HEK293 (cell line): ENCODE results near the gene NPPB.

Experiments used
- CTCF ChIA-PET: fragments of 350-600 bp; formaldehyde crosslinking; extraction: SDS; loops from one replicate; lab custom pipeline; 2021; ENCODE audit warnings: antibody characterized with exemption; lab: Yijun Ruan, JAX
- POLR2A ChIA-PET: fragments of 300-600 bp; formaldehyde crosslinking; extraction: SDS; loops from one replicate; lab custom pipeline; 2020; ENCODE audit warnings: antibody characterized with exemption, inconsistent platforms; lab: Yijun Ruan, JAX
- H3K27ac ChIP-seq: fragments of 200-500 bp; sonication (Bioruptor generic); 2 replicates; pipeline ENCODE4 v1.5.1; 2014; ENCODE audit warnings: low read depth, low read length, control low read depth, inconsistent platforms; ENCODE audit errors: extremely low read depth
- H3K36me3 ChIP-seq, 2 experiments: fragments of 200-500 bp in 1 of 2; sonication (Bioruptor generic) in 1 of 2; 1 replicate in 1 of 2; 2 replicates in 1 of 2; pipeline ENCODE4 v1.5.1; 2014 to 2017; ENCODE audit warnings: inconsistent platforms in 2 of 2, low read length in 2 of 2; ENCODE audit not compliant: control insufficient read depth in 2 of 2, insufficient read depth in 1 of 2
- H3K4me1 ChIP-seq: fragments of 200-500 bp; sonication (Bioruptor generic); 2 replicates; pipeline ENCODE4 v1.5.1; 2014; ENCODE audit warnings: mild to moderate bottlenecking, low read length, inconsistent platforms; ENCODE audit not compliant: control insufficient read depth, insufficient read depth
- H3K4me3 ChIP-seq: 2 replicates; pipeline ENCODE4 v1.5.1; 2011; ENCODE audit warnings: low read depth, mild to moderate bottlenecking, control low read depth, low read length, moderate library complexity
- H3K9me3 ChIP-seq: fragments of 200-500 bp; sonication (Bioruptor generic); 2 replicates; pipeline ENCODE4 v1.5.1; 2014; ENCODE audit warnings: low read depth, low read length, inconsistent platforms; ENCODE audit not compliant: control insufficient read depth, insufficient read depth
- KLF9 ChIP-seq: fragments of 450-650 bp; formaldehyde crosslinking; IDR thresholded peaks from 2 replicates; pipeline ENCODE4 v1.5.1; 2016; ENCODE audit warnings: missing biosample characterization, missing genetic modification characterization, low read depth
- OSR2 ChIP-seq: fragments of 450-650 bp; formaldehyde crosslinking; IDR thresholded peaks from 2 replicates; pipeline ENCODE4 v1.5.1; 2016; ENCODE audit warnings: missing biosample characterization, missing genetic modification characterization
- OVOL3 ChIP-seq: fragments of 450-650 bp; formaldehyde crosslinking; IDR thresholded peaks from 2 replicates; pipeline ENCODE4 v1.5.1; 2016; ENCODE audit warnings: missing biosample characterization, missing genetic modification characterization
- PRDM1 ChIP-seq: fragments of 450-650 bp; formaldehyde crosslinking; IDR thresholded peaks from 2 replicates; pipeline ENCODE4; 2016; ENCODE audit warnings: missing biosample characterization, missing genetic modification characterization
- ZFP41 ChIP-seq: fragments of 450-650 bp; formaldehyde crosslinking; IDR thresholded peaks from 2 replicates; pipeline ENCODE4 v1.5.1; 2016; ENCODE audit warnings: missing biosample characterization, missing genetic modification characterization, borderline replicate concordance
- ZIC2 ChIP-seq: fragments of 450-650 bp; formaldehyde crosslinking; IDR thresholded peaks from 2 replicates; pipeline ENCODE4 v1.5.1; 2016; ENCODE audit warnings: missing biosample characterization, missing genetic modification characterization
- ZNF266 ChIP-seq: fragments of 450-650 bp; formaldehyde crosslinking; IDR thresholded peaks from 2 replicates; pipeline ENCODE4 v1.5.1; 2016; ENCODE audit warnings: missing biosample characterization, missing genetic modification characterization, low read depth
- ZNF366 ChIP-seq: fragments of 450-650 bp; formaldehyde crosslinking; conservative IDR thresholded peaks from 2 replicates; pipeline ENCODE4 v1.5.1; 2016; ENCODE audit warnings: missing biosample characterization, missing genetic modification characterization
- ZNF426 ChIP-seq: fragments of 450-650 bp; formaldehyde crosslinking; IDR thresholded peaks from 2 replicates; pipeline ENCODE4 v1.5.1; 2017; ENCODE audit warnings: missing biosample characterization, missing genetic modification characterization, mild to moderate bottlenecking, inconsistent platforms, moderate library complexity
- ZNF571 ChIP-seq: fragments of 450-650 bp; formaldehyde crosslinking; IDR thresholded peaks from 2 replicates; pipeline ENCODE4 v1.5.0; 2017; ENCODE audit warnings: missing biosample characterization, missing genetic modification characterization
- TF ChIP-seq, protein P1 (sequence below): fragments of 450-650 bp; formaldehyde crosslinking; IDR thresholded peaks from 2 replicates; pipeline ENCODE4 v1.5.1; 2016; ENCODE audit warnings: missing biosample characterization, missing genetic modification characterization
- TF ChIP-seq, protein P2 (sequence below): fragments of 450-650 bp; formaldehyde crosslinking; IDR thresholded peaks from 2 replicates; pipeline ENCODE4 v1.5.1; 2016; ENCODE audit warnings: missing biosample characterization, missing genetic modification characterization, borderline replicate concordance
- TF ChIP-seq, protein P3 (sequence below): fragments of 450-650 bp; formaldehyde crosslinking; IDR thresholded peaks from 2 replicates; pipeline ENCODE4 v1.5.1; 2016; ENCODE audit warnings: missing biosample characterization, missing genetic modification characterization
- TF ChIP-seq, protein P4 (sequence below): fragments of 450-650 bp; formaldehyde crosslinking; IDR thresholded peaks from 2 replicates; pipeline ENCODE4 v1.5.1; 2017; ENCODE audit warnings: missing biosample characterization, missing genetic modification characterization

The NPPB gene

DNA sequence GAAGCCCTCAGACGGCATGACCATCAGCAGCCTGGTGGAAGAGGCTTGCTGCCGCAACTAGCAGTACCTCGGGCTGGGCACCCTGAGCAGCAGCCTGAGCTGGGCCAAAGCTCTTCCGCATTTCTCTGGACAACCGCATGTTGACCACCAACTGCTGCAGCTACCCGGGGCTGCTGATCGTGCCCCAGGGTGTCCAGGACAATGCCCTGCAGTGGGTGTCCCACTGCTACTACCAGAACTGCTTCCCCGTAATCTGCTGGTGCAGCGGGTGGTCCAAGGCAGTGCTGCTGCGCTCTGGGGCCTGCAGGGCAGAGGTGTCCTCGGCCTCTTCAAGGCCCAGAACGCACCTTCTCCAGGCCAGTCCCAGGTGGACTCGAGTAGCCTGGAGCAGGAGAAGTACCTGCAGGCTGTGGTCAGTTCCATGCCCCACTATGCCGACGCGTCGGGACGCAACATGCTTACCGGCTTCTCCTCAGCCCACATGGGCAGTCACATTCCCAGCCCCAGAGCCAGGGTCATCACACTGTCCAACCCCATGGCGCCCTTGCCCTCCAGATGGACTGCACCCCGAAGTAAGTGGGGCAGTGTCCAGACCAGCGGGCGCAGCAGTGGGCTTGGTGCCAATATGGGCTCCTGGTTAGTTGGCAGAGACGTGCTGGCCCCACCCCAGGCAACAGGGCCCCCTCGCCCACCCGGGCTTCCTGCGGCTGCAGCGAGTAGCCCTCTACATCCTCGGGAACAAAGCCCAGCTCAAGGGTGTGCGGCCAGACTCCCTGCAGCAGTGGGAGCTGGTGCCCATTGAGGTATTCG is 19.5 kb upstream of the NPPB start:
- TF ChIP-seq PRDM1 (tag by site-specific recombination): no peak
- TF ChIP-seq, protein P1, sequence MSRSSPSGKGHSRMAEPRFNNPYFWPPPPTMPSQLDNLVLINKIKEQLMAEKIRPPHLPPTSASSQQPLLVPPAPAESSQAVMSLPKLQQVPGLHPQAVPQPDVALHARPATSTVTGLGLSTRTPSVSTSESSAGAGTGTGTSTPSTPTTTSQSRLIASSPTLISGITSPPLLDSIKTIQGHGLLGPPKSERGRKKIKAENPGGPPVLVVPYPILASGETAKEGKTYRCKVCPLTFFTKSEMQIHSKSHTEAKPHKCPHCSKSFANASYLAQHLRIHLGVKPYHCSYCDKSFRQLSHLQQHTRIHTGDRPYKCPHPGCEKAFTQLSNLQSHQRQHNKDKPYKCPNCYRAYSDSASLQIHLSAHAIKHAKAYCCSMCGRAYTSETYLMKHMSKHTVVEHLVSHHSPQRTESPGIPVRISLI (tag by site-specific recombination): no peak
- TF ChIP-seq KLF9 (tag by site-specific recombination): no peak
- TF ChIP-seq, protein P2, sequence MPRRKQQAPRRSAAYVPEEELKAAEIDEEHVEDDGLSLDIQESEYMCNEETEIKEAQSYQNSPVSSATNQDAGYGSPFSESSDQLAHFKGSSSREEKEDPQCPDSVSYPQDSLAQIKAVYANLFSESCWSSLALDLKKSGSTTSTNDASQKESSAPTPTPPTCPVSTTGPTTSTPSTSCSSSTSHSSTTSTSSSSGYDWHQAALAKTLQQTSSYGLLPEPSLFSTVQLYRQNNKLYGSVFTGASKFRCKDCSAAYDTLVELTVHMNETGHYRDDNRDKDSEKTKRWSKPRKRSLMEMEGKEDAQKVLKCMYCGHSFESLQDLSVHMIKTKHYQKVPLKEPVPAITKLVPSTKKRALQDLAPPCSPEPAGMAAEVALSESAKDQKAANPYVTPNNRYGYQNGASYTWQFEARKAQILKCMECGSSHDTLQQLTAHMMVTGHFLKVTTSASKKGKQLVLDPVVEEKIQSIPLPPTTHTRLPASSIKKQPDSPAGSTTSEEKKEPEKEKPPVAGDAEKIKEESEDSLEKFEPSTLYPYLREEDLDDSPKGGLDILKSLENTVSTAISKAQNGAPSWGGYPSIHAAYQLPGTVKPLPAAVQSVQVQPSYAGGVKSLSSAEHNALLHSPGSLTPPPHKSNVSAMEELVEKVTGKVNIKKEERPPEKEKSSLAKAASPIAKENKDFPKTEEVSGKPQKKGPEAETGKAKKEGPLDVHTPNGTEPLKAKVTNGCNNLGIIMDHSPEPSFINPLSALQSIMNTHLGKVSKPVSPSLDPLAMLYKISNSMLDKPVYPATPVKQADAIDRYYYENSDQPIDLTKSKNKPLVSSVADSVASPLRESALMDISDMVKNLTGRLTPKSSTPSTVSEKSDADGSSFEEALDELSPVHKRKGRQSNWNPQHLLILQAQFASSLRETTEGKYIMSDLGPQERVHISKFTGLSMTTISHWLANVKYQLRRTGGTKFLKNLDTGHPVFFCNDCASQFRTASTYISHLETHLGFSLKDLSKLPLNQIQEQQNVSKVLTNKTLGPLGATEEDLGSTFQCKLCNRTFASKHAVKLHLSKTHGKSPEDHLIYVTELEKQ: no peak
- TF ChIP-seq ZIC2 (tag by site-specific recombination): peak; percentile 34
- Histone ChIP-seq H3K4me3 (no peak overlapping the region), H3K9me3 (no peaks in the 10 kb centered on the region), H3K27ac (no peak overlapping the region), H3K36me3 (no peaks in the 10 kb centered on the region), H3K4me1 (no peaks in the 10 kb centered on the region)
- POLR2A ChIA-PET: interaction anchor here (1.6 kb wide), 1 partner anchor 29 kb away, joined by 4 read pairs; no protein-coding TSS in a partner anchor
- CTCF ChIA-PET: interaction anchor here (1.0 to 1.6 kb wide), 2 partner anchors 9 to 40 kb away, joined by 3 to 5 read pairs; no protein-coding TSS in a partner anchor

DNA sequence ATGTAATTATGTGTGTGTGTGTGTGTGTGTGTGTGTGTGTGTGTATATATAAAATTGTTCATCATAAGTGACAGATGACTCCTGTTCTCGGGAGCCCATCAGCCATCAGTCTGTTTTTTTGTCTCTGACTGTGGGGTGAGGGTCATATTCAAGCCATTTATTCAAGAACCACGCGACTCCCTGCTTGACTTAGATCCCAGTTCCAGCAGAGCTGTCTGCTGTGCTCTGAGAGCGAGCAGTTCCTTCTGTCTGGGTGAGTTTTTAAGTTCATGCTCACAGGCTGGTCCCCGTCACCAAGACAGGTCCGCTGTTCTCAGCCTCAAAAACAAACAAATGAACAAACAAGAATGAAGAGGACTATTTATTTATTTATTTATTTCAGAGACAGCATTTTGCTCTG is 18.3 kb upstream of the NPPB start:
- POLR2A ChIA-PET: interaction anchor here (0.6 to 1.2 kb wide), 3 partner anchors 14 to 112 kb away, joined by 3 to 4 read pairs (median 3); no protein-coding TSS in a partner anchor
- Histone ChIP-seq H3K36me3 (no peaks in the 10 kb centered on the region), H3K27ac (no peak overlapping the region), H3K4me1 (no peaks in the 10 kb centered on the region), H3K4me3 (no peak overlapping the region), H3K9me3 (no peaks in the 10 kb centered on the region)
- CTCF ChIA-PET: interaction anchor here (0.6 to 1.0 kb wide), 2 partner anchors 10 to 1393 kb away, joined by 3 to 5 read pairs; no protein-coding TSS in a partner anchor
- TF ChIP-seq, protein P3, sequence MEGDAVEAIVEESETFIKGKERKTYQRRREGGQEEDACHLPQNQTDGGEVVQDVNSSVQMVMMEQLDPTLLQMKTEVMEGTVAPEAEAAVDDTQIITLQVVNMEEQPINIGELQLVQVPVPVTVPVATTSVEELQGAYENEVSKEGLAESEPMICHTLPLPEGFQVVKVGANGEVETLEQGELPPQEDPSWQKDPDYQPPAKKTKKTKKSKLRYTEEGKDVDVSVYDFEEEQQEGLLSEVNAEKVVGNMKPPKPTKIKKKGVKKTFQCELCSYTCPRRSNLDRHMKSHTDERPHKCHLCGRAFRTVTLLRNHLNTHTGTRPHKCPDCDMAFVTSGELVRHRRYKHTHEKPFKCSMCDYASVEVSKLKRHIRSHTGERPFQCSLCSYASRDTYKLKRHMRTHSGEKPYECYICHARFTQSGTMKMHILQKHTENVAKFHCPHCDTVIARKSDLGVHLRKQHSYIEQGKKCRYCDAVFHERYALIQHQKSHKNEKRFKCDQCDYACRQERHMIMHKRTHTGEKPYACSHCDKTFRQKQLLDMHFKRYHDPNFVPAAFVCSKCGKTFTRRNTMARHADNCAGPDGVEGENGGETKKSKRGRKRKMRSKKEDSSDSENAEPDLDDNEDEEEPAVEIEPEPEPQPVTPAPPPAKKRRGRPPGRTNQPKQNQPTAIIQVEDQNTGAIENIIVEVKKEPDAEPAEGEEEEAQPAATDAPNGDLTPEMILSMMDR (tag by site-specific recombination): no peak
- TF ChIP-seq, protein P4, sequence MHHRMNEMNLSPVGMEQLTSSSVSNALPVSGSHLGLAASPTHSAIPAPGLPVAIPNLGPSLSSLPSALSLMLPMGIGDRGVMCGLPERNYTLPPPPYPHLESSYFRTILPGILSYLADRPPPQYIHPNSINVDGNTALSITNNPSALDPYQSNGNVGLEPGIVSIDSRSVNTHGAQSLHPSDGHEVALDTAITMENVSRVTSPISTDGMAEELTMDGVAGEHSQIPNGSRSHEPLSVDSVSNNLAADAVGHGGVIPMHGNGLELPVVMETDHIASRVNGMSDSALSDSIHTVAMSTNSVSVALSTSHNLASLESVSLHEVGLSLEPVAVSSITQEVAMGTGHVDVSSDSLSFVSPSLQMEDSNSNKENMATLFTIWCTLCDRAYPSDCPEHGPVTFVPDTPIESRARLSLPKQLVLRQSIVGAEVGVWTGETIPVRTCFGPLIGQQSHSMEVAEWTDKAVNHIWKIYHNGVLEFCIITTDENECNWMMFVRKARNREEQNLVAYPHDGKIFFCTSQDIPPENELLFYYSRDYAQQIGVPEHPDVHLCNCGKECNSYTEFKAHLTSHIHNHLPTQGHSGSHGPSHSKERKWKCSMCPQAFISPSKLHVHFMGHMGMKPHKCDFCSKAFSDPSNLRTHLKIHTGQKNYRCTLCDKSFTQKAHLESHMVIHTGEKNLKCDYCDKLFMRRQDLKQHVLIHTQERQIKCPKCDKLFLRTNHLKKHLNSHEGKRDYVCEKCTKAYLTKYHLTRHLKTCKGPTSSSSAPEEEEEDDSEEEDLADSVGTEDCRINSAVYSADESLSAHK (tag by site-specific recombination): no peak
- TF ChIP-seq ZFP41 (tag by site-specific recombination): no peak
- no peak for TF ChIP-seq OSR2 (tag by site-specific recombination)
- no peak for TF ChIP-seq OVOL3 (tag by site-specific recombination)
- TF ChIP-seq ZNF366 (tag by site-specific recombination): no peak
- TF ChIP-seq ZNF426 (tag by site-specific recombination): no peak
- TF ChIP-seq ZNF571 (tag by site-specific recombination): no peak
- no peak for TF ChIP-seq ZNF266
